Endometrial microvascular endothelial cells (primary cell): ENCODE results near the gene MXRA8. TPM values are rescaled to one million over a fixed set of nuclear protein-coding genes. Genes with fewer than 3 reads are reported as not detected.

Source experiments
- in situ Hi-C: cut with HindIII; loops from 2 replicates; pipeline ENCODE4 v1.10.0; 2017; ENCODE audit warnings: low sequenced_read_pairs, low pct_unique_long_range_greater_than_20kb; ENCODE audit errors: inconsistent ontology term
- total RNA-seq: library from RNA; depleted of rRNA; stranded (reverse); fragments of >200 nt; gene quantifications from one replicate; pipeline ENCODE4 v1.2.3, GENCODE V29; 2015; ENCODE audit errors: inconsistent ontology term

MXRA8 gene
- total RNA-seq, 1 donor from 2014 or later = 4.0 TPM

- in situ Hi-C loops = no loop called here
Observed at GRCh38 chr1:1304331-1305299, 53.7 kb downstream of the MXRA8 start.

GRCh38 chr1:1303736-1304135 lies 54.6 kb downstream of the MXRA8 start:
- in situ Hi-C loops = no loop called here

GRCh38 chr1:1302951-1303509 lies 55.3 kb downstream of the MXRA8 start:
- in situ Hi-C loops = no loop called here

Other genes starting within 250 kb of the MXRA8 start
- gene C1orf159, start 242.5 kb downstream of the MXRA8 start, total RNA-seq = 22.3 TPM
- gene TTLL10, start 184.7 kb downstream of the MXRA8 start, total RNA-seq = not detected
- not detected for gene TNFRSF18, start 152.0 kb downstream of the MXRA8 start, total RNA-seq
- not detected for gene TNFRSF4, start 144.4 kb downstream of the MXRA8 start, total RNA-seq
- gene SDF4, start 126.6 kb downstream of the MXRA8 start, total RNA-seq = 186 TPM
- gene B3GALT6, start 126.3 kb downstream of the MXRA8 start, total RNA-seq = 23.9 TPM
- gene C1QTNF12, start 111.8 kb downstream of the MXRA8 start, total RNA-seq = not detected
- gene UBE2J2, start 84.7 kb downstream of the MXRA8 start, total RNA-seq = 47.6 TPM
- under 0.01 TPM for gene SCNN1D, start 78.1 kb downstream of the MXRA8 start, total RNA-seq
- gene ACAP3, start 50.6 kb downstream of the MXRA8 start, total RNA-seq = 28.7 TPM
- gene PUSL1, start 50.0 kb downstream of the MXRA8 start, total RNA-seq = 21.4 TPM
- 99.3 TPM for gene INTS11, start 33.9 kb downstream of the MXRA8 start, total RNA-seq
- gene CPTP, start 33.8 kb downstream of the MXRA8 start, total RNA-seq = 31.2 TPM
- under 0.01 TPM for gene TAS1R3, start 27.3 kb downstream of the MXRA8 start, total RNA-seq
- gene DVL1, start 9.1 kb downstream of the MXRA8 start, total RNA-seq = 41.8 TPM
- gene AURKAIP1, start 16.7 kb upstream of the MXRA8 start, total RNA-seq = 153 TPM
- gene CCNL2, start 40.8 kb upstream of the MXRA8 start, total RNA-seq = 85.4 TPM
- 180 TPM for gene MRPL20, start 48.7 kb upstream of the MXRA8 start, total RNA-seq
- 2.0 TPM for gene ANKRD65, start 62.7 kb upstream of the MXRA8 start, total RNA-seq
- gene VWA1, start 77.1 kb upstream of the MXRA8 start, total RNA-seq = 27.5 TPM
- under 0.01 TPM for gene ATAD3C, start 91.1 kb upstream of the MXRA8 start, total RNA-seq
- 34.4 TPM for gene ATAD3B, start 113.2 kb upstream of the MXRA8 start, total RNA-seq
- 67.8 TPM for gene ATAD3A, start 153.6 kb upstream of the MXRA8 start, total RNA-seq
- gene TMEM240, start 182.1 kb upstream of the MXRA8 start, total RNA-seq = 1.0 TPM
- 95.1 TPM for gene SSU72, start 216.3 kb upstream of the MXRA8 start, total RNA-seq
- 1.0 TPM for gene FNDC10, start 241.6 kb upstream of the MXRA8 start, total RNA-seq